Brain microvascular endothelial cell (primary cell): ENCODE results near the gene PDGFRA.

Source experiments
- DNase-seq: peaks from one replicate; pipeline ENCODE4 v3.0.0-alpha.2; 2020
- H3K27ac ChIP-seq: fragments of 250-450 bp; sonication (Bioruptor Pico); 2 replicates; pipeline ENCODE4 v1.5.1; 2020; ENCODE audit warnings: mild to moderate bottlenecking, moderate library complexity
- H3K27me3 ChIP-seq: fragments of 250-450 bp; sonication (Bioruptor Pico); replicated peaks from 2 replicates; pipeline ENCODE4 v1.5.1; 2020; ENCODE audit warnings: mild to moderate bottlenecking
- H3K36me3 ChIP-seq: fragments of 250-450 bp; sonication (Bioruptor Pico); replicated peaks from 2 replicates; pipeline ENCODE4 v1.5.1; 2020; ENCODE audit warnings: mild to moderate bottlenecking
- H3K4me3 ChIP-seq: 2 replicates; pipeline ENCODE4 v1.5.1; 2011; ENCODE audit warnings: low read depth, mild to moderate bottlenecking, control low read depth, low read length, moderate library complexity
- in situ Hi-C: cut with HindIII; loops from 2 replicates; pipeline ENCODE4 v1.10.0; 2017; ENCODE audit warnings: low sequenced_read_pairs, low pct_ligation_motif_present
- TF ChIP-seq, protein P1 (sequence below): IDR thresholded peaks from 2 replicates; pipeline ENCODE4 v1.5.1; 2011; ENCODE audit warnings: low read depth, mild to moderate bottlenecking, moderate library complexity, low read length, control low read depth, inconsistent platforms; ENCODE audit errors: missing control alignments

PDGFRA gene

DNA sequence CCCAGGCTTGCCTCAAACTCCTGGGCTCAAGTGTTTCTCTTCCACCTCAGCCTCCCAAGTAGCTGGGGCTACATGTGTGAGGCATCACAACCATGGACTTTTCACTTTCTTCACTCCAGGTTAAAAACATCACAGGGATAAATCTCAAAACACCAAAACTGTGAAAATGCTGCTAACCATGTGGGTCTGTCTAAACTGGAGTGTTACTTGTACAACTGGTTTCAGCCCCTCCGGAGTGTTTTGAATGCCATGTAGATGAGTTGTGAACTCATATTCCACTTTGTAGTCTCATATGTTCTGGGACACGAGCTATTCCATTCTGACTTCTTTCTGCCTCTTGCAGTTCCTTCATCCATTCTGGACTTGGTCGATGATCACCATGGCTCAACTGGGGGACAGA lies 43.0 kb downstream of the PDGFRA start:
- DNase-seq: no peak
- Histone ChIP-seq H3K27me3 (no peaks in the 10 kb centered on the region), H3K36me3 (no peaks in the 10 kb centered on the region), H3K27ac (no peak overlapping the region), H3K4me3 (no peak overlapping the region)
- TF ChIP-seq, protein P1, sequence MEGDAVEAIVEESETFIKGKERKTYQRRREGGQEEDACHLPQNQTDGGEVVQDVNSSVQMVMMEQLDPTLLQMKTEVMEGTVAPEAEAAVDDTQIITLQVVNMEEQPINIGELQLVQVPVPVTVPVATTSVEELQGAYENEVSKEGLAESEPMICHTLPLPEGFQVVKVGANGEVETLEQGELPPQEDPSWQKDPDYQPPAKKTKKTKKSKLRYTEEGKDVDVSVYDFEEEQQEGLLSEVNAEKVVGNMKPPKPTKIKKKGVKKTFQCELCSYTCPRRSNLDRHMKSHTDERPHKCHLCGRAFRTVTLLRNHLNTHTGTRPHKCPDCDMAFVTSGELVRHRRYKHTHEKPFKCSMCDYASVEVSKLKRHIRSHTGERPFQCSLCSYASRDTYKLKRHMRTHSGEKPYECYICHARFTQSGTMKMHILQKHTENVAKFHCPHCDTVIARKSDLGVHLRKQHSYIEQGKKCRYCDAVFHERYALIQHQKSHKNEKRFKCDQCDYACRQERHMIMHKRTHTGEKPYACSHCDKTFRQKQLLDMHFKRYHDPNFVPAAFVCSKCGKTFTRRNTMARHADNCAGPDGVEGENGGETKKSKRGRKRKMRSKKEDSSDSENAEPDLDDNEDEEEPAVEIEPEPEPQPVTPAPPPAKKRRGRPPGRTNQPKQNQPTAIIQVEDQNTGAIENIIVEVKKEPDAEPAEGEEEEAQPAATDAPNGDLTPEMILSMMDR: no peak
- in situ Hi-C loops: no loop called here

DNA sequence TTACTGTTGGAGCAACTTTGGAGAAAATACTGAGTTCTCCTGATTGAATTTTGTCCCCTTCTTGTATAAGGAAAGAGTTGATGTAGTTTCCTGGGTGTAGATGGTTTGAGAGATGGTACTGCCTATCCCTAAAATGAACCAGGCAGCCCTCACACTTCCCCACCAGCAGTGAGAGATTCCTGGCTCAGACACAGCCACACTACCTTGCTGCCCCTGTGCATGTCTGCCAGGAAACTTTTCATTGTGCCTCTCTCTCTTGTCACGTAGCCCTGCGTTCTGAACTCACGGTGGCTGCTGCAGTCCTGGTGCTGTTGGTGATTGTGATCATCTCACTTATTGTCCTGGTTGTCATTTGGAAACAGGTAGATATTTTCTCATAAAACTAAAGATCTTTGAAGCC lies 45.2 kb downstream of the PDGFRA start:
- in situ Hi-C loops: no loop called here
- Histone ChIP-seq H3K36me3 (no peaks in the 10 kb centered on the region), H3K27me3 (no peaks in the 10 kb centered on the region), H3K4me3 (no peak overlapping the region), H3K27ac (no peak overlapping the region)
- TF ChIP-seq, protein P1: no peak
- no peak for DNase-seq

DNA sequence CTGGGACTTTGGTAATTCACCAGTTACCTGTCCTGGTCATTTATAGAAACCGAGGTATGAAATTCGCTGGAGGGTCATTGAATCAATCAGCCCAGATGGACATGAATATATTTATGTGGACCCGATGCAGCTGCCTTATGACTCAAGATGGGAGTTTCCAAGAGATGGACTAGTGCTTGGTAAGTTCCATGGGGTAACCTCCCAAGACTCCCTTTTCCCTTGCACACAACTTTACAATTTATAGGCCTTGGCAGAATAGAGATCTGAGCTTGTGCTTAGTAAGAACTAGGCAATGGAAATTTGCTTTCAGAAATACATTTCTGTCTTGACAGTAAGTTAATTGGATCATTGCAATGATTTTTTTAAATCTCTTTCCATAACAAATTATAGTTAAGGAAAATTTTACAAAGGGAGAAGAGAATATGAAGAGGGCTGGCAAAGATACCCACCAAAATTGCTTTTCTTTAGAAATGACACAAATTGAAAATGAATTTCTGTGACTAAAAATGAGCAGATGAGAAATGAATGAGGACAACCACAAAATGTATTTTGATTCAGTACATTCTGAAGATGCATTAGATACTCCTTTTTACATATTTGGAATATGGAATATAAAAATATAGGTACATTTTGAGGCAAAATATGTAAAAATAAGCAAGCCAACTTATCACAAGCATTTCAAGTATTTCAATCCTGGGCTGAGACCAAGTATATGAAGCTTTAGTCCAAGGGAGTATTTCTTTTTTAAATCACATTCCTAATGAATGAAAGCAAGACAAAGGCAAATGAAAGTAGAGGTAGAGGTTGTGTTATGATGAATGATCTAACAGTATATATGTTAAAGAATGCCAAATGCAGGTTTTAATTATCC lies 45.9 kb downstream of the PDGFRA start:
- TF ChIP-seq, protein P1: no peak
- in situ Hi-C loops: no loop called here
- Histone ChIP-seq H3K36me3 (no peaks in the 10 kb centered on the region), H3K27me3 (no peaks in the 10 kb centered on the region), H3K27ac (no peak overlapping the region), H3K4me3 (no peak overlapping the region)
- DNase-seq: no peak

DNA sequence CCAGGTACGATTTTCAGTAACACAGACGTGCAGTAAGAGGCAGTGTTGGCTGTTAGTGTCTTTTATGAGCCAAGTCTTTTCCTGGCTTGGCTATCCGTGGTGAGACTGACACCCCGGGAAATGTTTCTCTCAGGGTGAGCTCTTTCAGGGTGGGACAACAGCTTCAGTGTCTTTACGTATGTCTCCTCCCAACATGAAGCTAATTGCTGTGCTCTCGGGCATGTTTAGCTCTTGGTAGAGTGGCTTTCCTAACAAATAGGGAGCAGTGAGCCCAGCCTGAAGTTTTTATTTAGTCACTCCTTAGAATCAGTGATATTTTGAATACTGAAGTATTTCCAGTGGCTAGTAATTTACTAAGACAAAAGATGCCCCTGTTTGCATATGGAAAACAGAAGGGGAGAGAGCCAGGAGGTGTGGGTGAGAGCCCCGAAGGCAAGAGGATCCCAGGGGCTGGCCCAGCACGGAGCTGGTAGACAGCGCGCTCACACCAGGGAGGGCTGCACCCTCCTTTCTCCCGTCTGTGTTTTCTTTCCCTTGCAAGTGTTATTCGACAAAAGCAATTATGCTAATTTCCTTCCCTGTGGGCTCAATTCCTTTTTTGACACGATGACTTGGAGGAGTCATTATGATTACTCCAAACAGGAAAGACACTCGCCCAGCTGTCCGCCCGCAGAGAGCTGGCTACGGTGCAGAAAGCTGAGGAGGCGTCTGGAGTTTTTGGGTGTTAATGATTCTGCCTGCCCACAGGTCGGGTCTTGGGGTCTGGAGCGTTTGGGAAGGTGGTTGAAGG lies 47.7 kb downstream of the PDGFRA start:
- TF ChIP-seq, protein P1: no peak
- no peak overlapping the region for H3K27ac ChIP-seq
- no peaks in the 10 kb centered on the region for H3K27me3 ChIP-seq
- DNase-seq: no peak
- no peaks in the 10 kb centered on the region for H3K36me3 ChIP-seq
- in situ Hi-C loops: no loop called here
- H3K4me3 ChIP-seq: no peak overlapping the region

DNA sequence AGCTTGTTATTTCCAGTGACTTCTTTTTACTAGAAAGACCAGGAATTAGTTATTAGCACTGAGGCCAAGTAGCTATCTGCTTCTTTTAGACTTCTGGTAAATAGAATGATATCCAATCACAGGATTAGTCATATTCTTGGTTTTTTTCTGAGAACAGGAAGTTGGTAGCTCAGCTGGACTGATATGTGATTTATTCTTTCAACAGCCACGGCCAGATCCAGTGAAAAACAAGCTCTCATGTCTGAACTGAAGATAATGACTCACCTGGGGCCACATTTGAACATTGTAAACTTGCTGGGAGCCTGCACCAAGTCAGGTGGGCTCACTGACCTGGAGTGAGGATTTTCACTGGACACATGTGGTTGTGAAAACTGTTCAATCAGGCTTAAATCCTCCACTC lies 48.6 kb downstream of the PDGFRA start:
- Histone ChIP-seq H3K27ac (peak overlapping the region; percentile 41), H3K4me3 (no peak overlapping the region), H3K36me3 (no peaks in the 10 kb centered on the region), H3K27me3 (no peaks in the 10 kb centered on the region)
- in situ Hi-C loops: no loop called here
- DNase-seq: peak; percentile 72
- TF ChIP-seq, protein P1: no peak
